MM.1S (cell line): ENCODE measurements around the gene MUCL3.

ENCODE experiments used
- DNase-seq: peaks from one replicate; pipeline ENCODE4 v3.0.0-alpha.2; 2015
- H2AFZ ChIP-seq: fragments of 300-600 bp; sonication (generic); 2 replicates; pipeline ENCODE4 v1.6.0; 2016; ENCODE audit warnings: antibody characterized with exemption, low read length
- H3F3A ChIP-seq: fragments of 300-600 bp; sonication (generic); 2 replicates; pipeline ENCODE4 v1.6.1; 2016; ENCODE audit warnings: mild to moderate bottlenecking, antibody characterized with exemption, low read length, moderate library complexity, mixed read lengths; ENCODE audit not compliant: insufficient read depth
- H3K27ac ChIP-seq: fragments of 300-600 bp; sonication (generic); 2 replicates; pipeline ENCODE4 v1.5.1; 2016; ENCODE audit warnings: mild to moderate bottlenecking, low read length
- H3K27me3 ChIP-seq: fragments of 300-600 bp; sonication (generic); replicated peaks from 2 replicates; pipeline ENCODE4 v1.6.0; 2016; ENCODE audit warnings: low read length; ENCODE audit not compliant: insufficient read depth
- H3K36me3 ChIP-seq: fragments of 300-600 bp; sonication (generic); replicated peaks from 2 replicates; pipeline ENCODE4 v1.6.1; 2016; ENCODE audit warnings: mild to moderate bottlenecking, low read length, mixed read lengths; ENCODE audit not compliant: insufficient read depth
- H3K4me1 ChIP-seq: fragments of 300-600 bp; sonication (generic); 2 replicates; pipeline ENCODE4 v1.6.1; 2016; ENCODE audit warnings: low read length, mixed read lengths
- H3K4me2 ChIP-seq: fragments of 300-600 bp; sonication (generic); 2 replicates; pipeline ENCODE4 v1.6.0; 2016; ENCODE audit warnings: low read depth, low read length
- H3K4me3 ChIP-seq: fragments of 300-600 bp; sonication (generic); 2 replicates; pipeline ENCODE4 v1.5.1; 2016; ENCODE audit warnings: low read length, mixed read lengths
- H3K79me2 ChIP-seq: fragments of 300-600 bp; sonication (generic); 2 replicates; pipeline ENCODE4 v1.6.1; 2016; ENCODE audit warnings: mixed run types, low read length, mixed read lengths
- H3K9ac ChIP-seq: fragments of 300-600 bp; sonication (generic); 2 replicates; pipeline ENCODE4 v1.6.1; 2016; ENCODE audit warnings: low read length, mixed read lengths
- H3K9me2 ChIP-seq: fragments of 300-600 bp; sonication (generic); replicated peaks from 2 replicates; pipeline ENCODE4 v1.6.1; 2016; ENCODE audit warnings: mild to moderate bottlenecking, low read length, mixed read lengths; ENCODE audit not compliant: insufficient read depth
- H3K9me3 ChIP-seq: fragments of 300-600 bp; sonication (generic); replicated peaks from 2 replicates; pipeline ENCODE4 v1.6.1; 2016; ENCODE audit warnings: mild to moderate bottlenecking, low read length, mixed read lengths; ENCODE audit not compliant: insufficient read depth
- H4K20me1 ChIP-seq: fragments of 300-600 bp; sonication (generic); 2 replicates; pipeline ENCODE4 v1.6.1; 2016; ENCODE audit warnings: mild to moderate bottlenecking, low read length, moderate library complexity, mixed read lengths; ENCODE audit not compliant: insufficient read depth
- EZH2 ChIP-seq: fragments of 300-600 bp; sonication (generic); optimal IDR thresholded peaks from 2 replicates; pipeline ENCODE3; 2017; ENCODE audit warnings: low read depth, mild to moderate bottlenecking, antibody characterized with exemption, low read length, mixed read lengths
- EZH2phosphoT487 ChIP-seq: fragments of 300-600 bp; sonication (generic); IDR thresholded peaks from 2 replicates; pipeline ENCODE4 v1.6.1; 2018; ENCODE audit warnings: antibody characterized with exemption, low read length
- TF ChIP-seq, protein P1 (sequence below): fragments of 300-600 bp; sonication (generic); IDR thresholded peaks from 2 replicates; pipeline ENCODE4 v1.5.1; 2016; ENCODE audit warnings: antibody characterized with exemption, low read length, mixed read lengths

The MUCL3 gene

DNA sequence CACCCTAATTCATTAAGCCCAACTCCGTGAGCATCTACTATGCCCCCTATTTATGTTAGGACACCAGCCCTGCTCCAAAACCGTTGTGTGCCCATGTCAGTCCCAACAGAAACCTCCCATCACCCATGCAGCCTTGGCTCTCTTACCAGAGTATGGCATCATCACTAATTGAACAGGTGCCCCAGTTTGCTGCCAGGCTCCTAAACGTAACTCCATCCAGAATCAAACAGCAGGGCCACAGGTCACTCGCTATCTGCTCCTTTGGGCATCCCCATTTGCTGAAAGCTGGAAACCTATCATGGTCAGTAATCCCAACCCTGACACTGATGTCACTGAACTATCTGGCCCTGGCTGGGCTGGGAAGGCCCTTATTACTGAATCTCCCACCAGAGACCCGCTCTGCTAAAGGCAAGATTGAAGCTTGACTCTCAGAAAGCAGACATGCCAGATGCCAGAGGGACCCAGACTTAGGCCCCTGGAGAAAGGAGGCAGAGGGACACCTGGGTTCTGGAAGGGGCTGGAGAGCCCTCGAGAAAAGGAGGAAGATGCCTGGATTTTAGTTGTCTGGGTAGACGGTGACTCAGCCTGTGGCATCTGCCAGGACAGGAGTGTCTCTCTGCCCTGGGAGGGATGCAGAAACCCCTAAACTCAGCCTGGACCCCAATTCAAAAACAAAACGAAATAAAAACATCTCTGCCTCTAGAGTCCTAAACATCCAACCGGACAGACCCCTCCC, 14.0 kb downstream of the MUCL3 start:
- TF ChIP-seq EZH2phosphoT487 (no peak), EZH2 (no peak)
- TF ChIP-seq, protein P1, sequence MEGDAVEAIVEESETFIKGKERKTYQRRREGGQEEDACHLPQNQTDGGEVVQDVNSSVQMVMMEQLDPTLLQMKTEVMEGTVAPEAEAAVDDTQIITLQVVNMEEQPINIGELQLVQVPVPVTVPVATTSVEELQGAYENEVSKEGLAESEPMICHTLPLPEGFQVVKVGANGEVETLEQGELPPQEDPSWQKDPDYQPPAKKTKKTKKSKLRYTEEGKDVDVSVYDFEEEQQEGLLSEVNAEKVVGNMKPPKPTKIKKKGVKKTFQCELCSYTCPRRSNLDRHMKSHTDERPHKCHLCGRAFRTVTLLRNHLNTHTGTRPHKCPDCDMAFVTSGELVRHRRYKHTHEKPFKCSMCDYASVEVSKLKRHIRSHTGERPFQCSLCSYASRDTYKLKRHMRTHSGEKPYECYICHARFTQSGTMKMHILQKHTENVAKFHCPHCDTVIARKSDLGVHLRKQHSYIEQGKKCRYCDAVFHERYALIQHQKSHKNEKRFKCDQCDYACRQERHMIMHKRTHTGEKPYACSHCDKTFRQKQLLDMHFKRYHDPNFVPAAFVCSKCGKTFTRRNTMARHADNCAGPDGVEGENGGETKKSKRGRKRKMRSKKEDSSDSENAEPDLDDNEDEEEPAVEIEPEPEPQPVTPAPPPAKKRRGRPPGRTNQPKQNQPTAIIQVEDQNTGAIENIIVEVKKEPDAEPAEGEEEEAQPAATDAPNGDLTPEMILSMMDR: no peak
- Histone ChIP-seq H3K27me3 (peaks cover 65% of the 10 kb centered on the region), H3K9me3 (no peaks in the 10 kb centered on the region), H3K4me3 (peak overlapping the region; percentile 60), H3F3A (no peaks in the 10 kb centered on the region), H2AFZ (peak overlapping the region; percentile 82), H3K36me3 (no peaks in the 10 kb centered on the region), H3K27ac (no peak overlapping the region), H3K4me1 (no peaks in the 10 kb centered on the region; the same call in 1 of the 2 replicates), H3K9ac (peak overlapping the region; percentile 50; the same call in 1 of the 2 replicates), H4K20me1 (no peaks in the 10 kb centered on the region), H3K9me2 (no peaks in the 10 kb centered on the region), H3K4me2 (peak overlapping the region; percentile 58), H3K79me2 (no peaks in the 10 kb centered on the region)
- DNase-seq: no peak

DNA sequence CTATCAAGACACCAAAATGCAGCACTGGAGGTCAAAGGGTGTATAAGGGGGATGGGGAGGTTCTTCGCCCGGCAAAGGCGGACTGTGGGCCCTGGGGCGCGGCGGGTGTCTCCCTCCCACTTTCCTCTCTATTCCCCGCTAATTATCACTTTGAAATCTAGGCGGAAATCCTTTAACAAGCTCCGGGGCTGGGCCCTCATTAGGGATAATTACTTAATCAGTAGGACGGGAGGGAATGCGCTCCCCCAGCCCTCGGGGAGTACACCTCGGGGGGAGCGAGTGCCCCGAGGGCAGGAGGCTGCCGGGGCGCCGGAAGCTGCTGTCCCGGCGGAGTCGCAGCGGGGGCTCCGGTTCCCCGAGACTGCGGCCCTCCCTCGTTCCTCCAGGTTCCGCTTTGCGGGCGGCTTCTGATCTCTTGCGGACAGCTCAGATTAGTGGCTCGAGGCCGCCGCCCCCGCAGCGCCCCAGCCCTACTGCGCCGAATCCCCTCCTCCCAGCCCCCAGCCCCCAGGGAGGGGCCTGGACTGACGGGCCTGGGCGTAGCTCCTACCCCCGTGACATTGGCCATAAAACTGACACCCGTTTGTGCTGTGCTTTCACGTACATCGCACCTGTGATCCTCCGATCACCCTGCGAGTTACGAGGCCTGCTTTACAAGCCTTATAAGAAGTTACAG, 14.7 kb downstream of the MUCL3 start:
- Histone ChIP-seq H3K27ac (no peak overlapping the region), H3K27me3 (peaks cover 65% of the 10 kb centered on the region), H2AFZ (peak overlapping the region; percentile 82), H3K4me1 (no peaks in the 10 kb centered on the region; the same call in 1 of the 2 replicates), H3K9me2 (no peaks in the 10 kb centered on the region), H3K79me2 (no peaks in the 10 kb centered on the region), H3K4me3 (peak overlapping the region; percentile 60), H3K9me3 (no peaks in the 10 kb centered on the region), H3F3A (no peaks in the 10 kb centered on the region), H3K9ac (peak overlapping the region; percentile 50; the same call in 1 of the 2 replicates), H3K4me2 (peak overlapping the region; percentile 58), H4K20me1 (no peaks in the 10 kb centered on the region), H3K36me3 (no peaks in the 10 kb centered on the region)
- TF ChIP-seq EZH2phosphoT487 (no peak), EZH2 (no peak)
- TF ChIP-seq, protein P1: no peak
- peak; percentile 64 for DNase-seq

DNA sequence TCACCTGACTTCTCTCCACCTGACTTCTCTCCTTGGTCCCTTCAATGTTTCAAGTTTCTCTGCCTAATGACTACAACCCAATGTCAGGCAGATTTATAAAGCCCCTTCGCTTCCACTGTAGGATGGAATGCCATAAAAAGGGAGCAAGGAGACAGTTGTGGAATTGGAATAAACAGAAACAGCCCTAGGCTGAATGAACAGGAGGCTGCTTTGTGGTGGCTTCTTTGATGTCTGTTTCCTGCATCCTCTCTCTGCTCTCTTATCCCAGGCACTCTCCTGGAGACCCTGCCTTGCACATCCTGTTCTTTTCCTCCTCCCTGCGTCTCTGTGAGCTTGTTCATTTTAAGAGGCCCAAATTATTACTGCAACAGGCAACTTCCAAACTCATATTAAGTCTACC, 16.9 kb downstream of the MUCL3 start:
- Histone ChIP-seq H3K9ac (no peak overlapping the region), H3F3A (no peaks in the 10 kb centered on the region), H3K9me3 (no peaks in the 10 kb centered on the region), H3K36me3 (no peaks in the 10 kb centered on the region), H2AFZ (no peak overlapping the region), H4K20me1 (no peaks in the 10 kb centered on the region), H3K4me1 (no peaks in the 10 kb centered on the region; the same call in 1 of the 2 replicates), H3K27ac (no peak overlapping the region), H3K9me2 (no peaks in the 10 kb centered on the region), H3K4me2 (no peak overlapping the region), H3K4me3 (no peak overlapping the region), H3K27me3 (peaks cover 46% of the 10 kb centered on the region), H3K79me2 (no peaks in the 10 kb centered on the region)
- no peak for DNase-seq
- TF ChIP-seq, protein P1: no peak
- TF ChIP-seq EZH2: no peak
- no peak for TF ChIP-seq EZH2phosphoT487
